GM18870 (cell line): Measurements from ENCODE around the gene BEND2.
"Not testable (repeated sequence)": the region's sequence is repeated elsewhere in the genome, so short reads cannot be mapped to it uniquely, and the experiment has no call there.

Experiments used
- ATAC-seq: cut with Tn5 transposase; IDR thresholded peaks from one replicate; pipeline ENCODE4 v1.9.1; 2021; ENCODE audit warnings: moderate library complexity; ENCODE audit not compliant: unreplicated experiment

Gene BEND2

DNA sequence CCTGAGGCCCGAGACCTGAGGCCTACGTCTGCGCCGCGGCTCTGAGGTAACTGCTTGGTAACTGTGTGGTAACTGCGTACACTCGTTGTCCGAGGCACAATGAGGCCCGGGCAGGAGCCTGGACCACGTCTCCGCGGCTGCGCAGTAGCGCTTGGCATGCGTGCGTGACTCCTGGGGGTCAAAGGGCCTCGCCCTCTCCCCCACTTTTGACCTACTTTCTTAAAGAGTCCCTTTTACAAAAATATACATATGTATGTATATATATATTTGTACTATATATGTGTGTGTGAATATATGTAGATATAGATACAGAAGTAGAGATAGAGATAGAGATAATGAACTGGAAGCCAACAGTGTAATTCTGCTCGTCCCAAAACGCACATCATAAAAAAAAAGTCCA is at the start of gene BEND2:
Gene BEND2, minus strand, starts transcription at position 101 of the 400 bp plus-strand sequence. CDS start 136 bp downstream, outside the sequence.
- no peak for ATAC-seq

DNA sequence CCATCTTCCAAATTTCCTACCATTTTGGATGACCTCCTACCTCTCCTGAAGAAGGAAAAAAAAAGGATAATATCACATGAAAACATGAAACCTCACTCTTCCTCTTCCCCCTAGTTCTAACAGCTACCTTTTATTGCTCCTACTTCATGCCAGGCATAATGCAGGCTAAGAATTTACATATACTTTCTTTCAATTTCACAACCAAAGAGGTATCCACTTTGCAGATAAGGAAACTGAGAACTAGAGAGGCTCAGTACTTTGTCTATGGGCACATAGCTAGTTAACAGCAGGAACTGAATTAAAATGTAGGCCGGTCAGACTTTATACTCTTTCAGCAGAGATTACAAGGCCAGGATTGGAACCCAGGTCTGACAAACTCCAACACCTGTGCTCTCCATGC is 34.4 kb upstream of the BEND2 start:
- no peak for ATAC-seq

DNA sequence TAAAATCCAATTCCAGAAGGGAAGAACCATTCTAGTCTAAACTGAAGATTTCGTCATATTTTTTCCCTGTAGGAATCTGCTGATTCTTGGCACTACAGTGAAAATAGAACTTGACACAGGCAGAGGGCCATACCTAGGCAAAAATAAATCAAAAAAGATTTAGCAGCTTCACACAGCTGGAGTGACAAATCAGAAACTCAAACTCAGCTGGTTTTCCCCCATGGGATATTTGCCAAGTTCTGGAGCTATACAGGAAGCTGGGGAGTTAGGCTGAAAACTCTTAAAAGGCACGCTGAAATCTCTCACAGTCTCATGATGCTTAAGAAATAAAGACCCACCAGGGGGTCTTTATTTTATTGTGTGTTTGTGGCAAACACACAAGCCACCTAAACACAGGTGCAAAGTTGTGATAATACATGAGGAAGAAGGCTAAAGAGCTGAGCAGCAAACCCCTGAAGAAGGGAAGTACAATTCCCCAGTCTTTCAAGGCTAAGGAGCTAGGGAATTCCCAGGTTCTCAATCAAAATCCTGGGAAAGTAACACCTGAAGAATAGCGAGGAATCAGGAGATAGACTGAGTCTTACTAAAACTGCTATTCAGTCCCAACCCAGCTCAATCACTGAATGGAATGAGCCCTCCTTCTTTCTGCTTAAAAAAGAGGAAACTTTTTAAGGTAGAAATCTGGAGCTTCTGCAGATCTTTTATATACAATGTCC is 32.1 kb upstream of the BEND2 start:
- no peak for ATAC-seq

- not testable (repeated sequence) for ATAC-seq
Observed at GRCh38 chrX:18229646-18230045, 9.0 kb upstream of the BEND2 start.

DNA sequence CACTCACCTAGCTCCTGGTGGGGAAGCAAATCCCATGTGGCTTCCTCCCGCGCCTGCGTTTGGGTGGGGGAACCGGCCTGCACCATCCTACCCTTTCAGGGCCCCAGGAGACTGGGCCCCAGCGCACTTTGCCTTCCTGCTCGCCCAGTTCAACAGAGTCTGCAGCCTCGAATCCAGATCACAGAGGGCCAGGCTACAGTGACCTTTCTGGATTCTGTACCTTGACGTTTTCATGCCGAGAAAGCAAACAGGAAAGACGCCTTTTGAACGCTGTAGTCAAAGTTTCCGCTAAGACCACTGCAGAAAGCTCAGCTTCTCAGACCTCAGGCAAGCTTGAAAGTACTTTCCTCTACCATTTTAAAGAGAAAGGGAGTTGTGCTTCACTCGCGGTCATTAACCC is 7.4 kb upstream of the BEND2 start:
- no peak for ATAC-seq

DNA sequence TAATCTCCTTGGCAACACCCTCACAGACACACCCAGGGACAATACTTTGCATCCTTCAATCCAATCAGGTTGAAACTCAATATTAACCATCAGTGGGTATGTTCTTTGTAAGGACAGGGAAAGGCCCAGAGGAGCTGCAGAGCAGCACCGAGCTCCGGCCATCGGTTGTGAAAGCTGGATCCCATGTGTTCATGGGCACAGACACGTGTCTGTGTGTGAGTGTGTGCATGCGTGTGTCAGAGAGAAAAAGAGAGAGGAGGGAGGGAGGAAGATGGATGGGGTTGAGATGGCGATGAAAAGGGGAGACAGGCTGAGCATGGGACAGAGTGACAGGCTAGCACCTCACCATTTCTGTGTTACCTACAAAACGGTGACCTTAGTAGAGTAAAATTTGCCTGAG is 6.8 kb upstream of the BEND2 start:
- no peak for ATAC-seq

DNA sequence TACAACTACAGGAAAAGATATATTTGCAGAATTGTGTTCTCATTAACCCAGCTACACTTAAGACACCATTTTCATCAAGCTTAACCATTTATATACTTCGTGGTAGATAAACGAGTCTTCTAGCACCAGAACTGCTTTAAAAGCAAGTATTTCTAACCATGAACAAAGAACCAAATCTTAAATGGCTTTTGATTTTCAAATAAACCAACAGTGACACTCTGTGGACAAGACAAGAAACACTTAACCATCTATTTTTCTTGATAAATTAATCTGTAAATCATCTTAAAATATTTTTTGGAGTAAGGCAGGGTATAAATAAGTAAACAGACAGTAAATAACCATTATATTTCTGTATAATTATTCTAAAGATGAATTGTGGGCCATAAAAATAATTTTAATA is 10.2 kb downstream of the BEND2 start:
- no peak for ATAC-seq

DNA sequence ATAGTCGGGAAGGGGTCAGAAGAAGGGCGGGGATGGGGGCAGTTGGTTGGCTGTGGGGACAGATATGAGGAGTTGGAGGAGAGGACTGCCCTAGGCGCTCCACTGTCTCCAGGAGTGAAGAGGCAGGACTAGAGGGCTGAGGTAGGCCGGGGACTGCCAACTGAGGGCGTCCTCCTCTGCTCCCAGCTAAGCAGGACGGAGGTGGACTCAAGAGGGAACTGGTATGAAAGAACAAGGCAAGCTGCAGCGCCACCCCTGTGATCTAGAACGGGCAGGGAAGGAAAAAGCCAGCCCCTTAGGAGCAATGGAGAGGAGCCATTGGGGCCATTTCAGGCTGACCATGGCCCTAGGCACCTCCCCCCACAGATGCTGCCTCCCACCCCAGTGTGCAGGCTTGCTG is 14.0 kb downstream of the BEND2 start:
- no peak for ATAC-seq

DNA sequence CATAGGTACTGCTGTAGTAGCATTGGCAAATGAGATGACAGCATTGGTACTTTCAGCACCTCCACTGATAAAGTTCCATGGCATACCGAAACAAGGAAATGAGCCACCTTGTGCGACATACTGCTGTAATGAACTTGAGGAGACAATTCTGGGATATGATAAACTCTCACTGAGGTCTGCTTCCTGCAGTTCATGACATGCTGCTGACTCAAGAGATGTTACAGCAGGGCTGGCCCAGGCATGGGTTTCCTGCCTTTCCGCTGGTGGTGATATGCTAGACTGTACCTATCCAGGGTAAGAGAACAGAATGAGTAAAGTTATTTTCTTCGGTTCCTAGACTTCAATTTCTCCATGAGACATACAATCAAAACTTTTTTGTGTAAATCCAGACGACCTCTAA is 17.1 kb downstream of the BEND2 start:
- no peak for ATAC-seq

DNA sequence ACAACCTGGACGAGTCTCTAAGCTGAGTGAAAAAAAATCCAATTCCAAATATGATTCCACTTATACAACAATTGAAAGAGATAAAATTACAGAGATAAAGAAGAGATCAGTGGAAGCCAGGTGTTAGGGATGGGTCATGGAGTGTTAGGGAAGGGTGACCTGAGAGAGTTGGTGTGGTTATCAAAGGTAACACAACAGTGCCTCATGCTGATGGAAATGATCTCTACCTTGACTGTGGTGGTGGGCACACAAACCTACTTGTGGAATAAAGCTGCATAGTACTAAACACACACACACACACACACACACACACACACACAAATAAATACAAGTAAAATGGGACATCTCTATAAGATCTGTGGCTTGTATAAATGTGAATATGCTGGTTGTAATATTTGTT is 26.0 kb downstream of the BEND2 start:
- no peak for ATAC-seq

DNA sequence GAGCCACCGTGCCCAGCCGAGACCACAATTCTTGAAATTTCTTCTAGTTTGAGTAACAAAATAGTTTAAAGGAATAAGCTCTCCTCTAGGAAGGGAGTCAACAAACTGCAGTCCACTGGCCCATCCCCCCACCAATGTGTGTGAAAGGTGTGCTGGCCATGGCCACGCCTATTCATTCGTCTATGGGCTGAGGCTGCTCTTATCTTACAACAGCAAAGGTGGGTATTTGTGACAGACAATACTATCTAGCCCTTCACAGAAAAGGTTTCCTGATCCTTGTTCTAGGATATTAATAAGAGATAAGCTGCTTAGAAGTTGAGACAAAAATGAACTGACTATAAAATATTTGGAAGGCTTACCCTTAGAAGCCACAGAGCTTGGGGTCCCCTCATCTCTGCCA is 41.2 kb downstream of the BEND2 start:
- ATAC-seq = no peak

GRCh38 chrX:18174971-18175370 is 45.7 kb downstream of the BEND2 start:
- ATAC-seq = no peak

DNA sequence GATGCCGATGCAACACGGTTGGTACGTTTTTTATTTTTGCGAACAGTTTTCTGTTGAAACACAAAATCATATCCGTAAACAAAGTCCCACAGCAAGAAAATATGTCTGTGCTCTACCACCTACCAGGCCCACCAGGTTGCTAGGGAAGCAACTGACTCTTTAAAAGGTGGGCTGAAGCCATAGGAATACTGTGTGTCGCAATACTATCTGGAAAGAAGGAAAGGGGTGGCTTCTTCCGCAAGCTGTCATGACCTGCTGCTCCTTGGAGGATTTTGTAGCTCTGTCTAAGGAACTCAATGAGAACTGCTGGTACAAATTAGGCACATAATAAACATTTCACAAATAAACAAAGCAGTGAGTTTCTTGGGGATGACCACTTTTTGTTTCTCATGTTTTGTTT is 46.5 kb downstream of the BEND2 start:
- ATAC-seq = no peak

DNA sequence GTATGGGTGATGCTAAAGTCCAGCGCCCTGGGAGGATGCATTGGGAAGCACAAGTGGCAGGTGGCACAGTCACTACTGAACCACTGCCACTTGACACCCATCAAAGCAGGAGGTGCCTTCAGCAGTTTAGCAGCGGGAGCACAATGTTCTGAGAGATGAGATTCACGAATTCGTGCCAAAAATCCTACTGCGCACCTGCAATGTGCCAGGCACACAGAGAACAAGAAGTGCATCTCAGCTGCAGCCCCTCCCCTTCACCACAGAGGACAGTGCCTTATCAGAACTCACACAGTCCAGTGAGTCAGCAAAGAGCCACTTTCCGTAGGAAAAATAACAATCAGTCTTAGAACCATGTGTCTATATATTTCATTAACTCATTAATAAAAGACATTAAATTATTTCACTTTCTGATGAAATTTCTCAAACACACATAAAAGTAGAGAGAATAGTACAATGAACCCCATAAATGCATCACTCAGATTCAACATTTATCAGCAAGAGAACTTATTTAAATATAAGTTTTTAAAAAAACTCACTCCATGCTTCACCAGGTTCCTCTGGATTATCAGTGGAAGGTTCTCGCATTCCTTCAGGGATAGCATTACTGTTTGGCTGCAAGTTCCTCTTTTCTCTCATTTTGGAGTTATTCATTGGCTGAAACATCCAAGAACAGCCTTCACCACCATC is 47.0 kb downstream of the BEND2 start:
- no peak for ATAC-seq

- no peak for ATAC-seq
Observed at GRCh38 chrX:18172970-18173369, 47.7 kb downstream of the BEND2 start.

DNA sequence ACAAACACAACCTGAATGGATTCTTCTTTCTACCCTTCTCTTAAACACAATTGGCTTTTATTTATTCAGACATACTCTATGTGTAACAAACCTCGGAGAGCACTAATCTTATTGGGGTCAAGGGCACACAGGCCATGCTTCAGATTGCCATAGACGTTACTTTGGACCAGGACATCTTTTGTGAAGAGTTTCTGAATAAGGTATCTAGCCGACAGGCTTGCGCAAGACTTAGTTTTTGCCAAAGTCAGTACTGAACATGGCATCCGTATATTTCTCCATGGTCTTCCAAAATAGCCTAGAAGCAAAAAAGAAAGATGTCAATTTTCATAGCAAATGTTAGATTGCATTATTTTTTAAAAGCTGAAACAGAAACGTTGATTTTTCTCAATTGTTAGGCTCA is 49.8 kb downstream of the BEND2 start:
- no peak for ATAC-seq

GRCh38 chrX:18166068-18166467 is 54.6 kb downstream of the BEND2 start:
- ATAC-seq = no peak

GRCh38 chrX:18160369-18160768 is 60.3 kb downstream of the BEND2 start:
- no peak for ATAC-seq

DNA sequence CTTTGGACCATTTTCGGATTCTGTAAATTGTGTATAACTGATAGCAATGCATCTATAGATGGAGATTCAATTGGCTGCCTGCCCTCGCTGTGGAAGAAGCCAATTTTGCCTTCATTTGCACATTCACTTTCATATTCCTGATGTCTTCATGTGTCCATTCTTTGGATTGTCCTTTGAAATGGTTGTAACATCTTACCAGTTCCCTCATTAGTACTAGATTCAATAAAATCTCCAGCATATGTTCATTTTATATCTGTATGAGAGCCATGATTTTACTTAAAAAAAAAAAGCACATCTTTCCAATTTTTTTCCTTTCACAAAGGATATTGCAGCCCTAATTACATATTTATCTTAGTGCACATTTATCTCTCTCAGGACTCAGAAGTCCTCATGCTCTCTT is 61.7 kb downstream of the BEND2 start:
- no peak for ATAC-seq

- ATAC-seq = no peak
Observed at GRCh38 chrX:18151649-18152048, 69.0 kb downstream of the BEND2 start.

GRCh38 chrX:18151157-18151556 is 69.5 kb downstream of the BEND2 start:
- ATAC-seq = no peak

- ATAC-seq = no peak
Observed at GRCh38 chrX:18149454-18149853, 71.2 kb downstream of the BEND2 start.

GRCh38 chrX:18146954-18147353 is 73.7 kb downstream of the BEND2 start:
- ATAC-seq = no peak
